ENCODE data around the gene HSPBP1.

HSPBP1 gene

DNA sequence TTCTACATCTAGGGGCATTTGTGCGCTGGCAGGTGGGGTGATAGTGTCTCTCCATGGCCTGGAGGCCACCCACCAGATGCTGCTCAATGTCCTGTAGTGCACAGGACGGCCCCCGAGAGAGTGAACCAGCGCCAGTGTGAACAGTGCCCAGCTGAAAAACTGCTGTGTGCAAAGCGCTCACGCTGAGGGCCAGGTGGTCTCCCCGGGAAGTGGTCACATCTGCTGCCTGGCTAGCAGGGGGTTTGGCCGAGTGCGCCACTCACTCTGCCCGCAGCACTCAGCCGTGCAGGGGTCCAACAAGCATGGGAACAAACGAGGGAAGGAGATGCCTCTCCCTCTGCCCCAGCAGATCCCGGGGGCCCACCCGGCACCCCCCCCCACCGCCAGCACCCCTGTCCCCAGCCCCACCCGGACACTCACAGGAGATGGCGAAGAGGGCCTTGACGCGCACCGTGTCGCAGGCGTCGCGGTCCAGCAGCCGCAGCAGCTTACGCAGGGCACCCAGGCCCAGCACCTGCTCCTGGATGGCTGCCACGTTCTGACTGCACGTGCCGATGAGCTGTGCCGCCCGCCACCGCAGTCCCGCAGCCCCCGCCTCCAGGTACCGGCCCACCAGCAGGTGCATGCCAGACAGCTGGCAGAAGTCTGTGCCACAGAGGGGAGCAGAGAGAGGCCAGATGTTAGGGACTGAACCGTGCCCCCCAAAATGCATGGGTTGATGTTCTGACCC is 5.8 kb downstream of the HSPBP1 start:
- no peak for DNase-seq

DNA sequence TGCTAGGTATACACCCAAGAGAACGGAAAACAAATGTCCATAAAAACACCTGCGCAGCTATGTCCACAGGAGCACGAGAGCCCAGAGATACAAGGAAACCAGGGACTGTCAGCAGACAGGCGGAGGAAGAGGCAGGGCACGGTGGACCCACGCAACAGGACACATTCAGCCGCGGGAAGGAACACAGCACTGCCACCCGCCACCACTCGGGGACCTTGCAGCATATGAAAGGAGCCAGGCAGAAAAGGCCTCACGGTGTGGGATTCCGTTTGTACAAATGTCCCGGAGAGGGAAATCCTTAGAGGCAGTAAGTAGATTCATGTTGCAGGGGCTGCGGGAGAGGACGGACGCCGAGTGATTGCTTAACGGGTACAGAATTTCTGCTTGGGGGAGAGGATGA is 7.8 kb downstream of the HSPBP1 start:
- no peak for DNase-seq

- no peak for DNase-seq
Observed at GRCh38 chr19:55270172-55270942, 9.6 kb downstream of the HSPBP1 start.

GRCh38 chr19:55269299-55269698 is 10.6 kb downstream of the HSPBP1 start:
- DNase-seq: no peak

DNA sequence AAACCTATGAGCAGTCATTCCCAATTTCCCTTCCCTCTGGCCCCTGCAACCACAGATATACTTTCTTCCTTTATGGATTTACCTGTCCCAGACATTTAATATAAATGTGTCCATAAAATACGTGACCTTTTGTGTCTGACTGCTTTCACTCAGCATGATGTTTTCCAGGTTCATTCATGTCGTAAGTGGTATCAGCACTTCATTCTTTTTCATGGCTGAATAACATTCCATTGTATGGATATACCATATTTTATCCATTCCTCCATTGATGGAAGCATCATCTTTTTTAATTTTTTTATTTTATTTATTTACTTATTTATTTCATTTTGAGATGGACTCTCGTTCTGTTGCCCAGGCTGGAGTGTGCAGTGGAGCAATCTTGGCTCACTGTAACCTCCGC is 13.1 kb downstream of the HSPBP1 start:
- DNase-seq: no peak

DNA sequence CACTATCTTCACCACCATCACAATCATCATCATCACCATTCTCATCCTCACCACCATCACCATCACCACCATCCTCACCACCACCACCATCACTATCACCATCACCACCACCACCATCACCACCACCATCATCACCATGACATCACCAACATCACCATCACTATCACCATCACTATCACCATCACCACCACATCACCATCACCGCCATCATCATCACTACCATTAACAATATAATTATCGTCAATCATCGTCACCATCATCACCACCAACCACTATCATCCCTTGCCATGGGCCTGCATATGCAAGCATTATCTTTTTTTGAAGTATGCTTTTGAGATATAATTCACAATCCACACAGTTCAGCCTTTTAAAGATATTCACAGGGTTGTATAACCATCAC is 13.5 kb downstream of the HSPBP1 start:
- DNase-seq: no peak

GRCh38 chr19:55265723-55266386 is 14.1 kb downstream of the HSPBP1 start:
- no peak for DNase-seq

DNA sequence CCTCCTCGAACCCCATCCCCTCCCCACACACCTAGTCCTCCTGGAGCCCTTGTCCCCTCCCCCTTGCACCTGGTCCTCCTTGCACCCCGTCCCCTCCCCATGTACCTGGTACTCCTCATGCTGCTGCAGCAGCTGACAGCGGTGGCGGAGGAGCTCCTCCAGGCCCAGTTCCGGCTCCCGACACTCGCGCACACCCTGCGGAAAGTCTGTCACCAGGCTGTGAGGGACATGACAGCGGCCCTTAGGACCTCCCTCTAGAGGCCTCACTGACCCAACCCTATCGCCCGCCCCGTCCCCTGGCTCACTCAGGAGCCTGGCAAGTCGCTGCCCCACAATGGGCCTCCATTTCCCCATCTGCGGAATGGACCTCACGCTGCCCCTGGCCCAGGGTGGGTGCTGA is 14.7 kb downstream of the HSPBP1 start:
- no peak for DNase-seq

- no peak for DNase-seq
Observed at GRCh38 chr19:55264531-55264930, 15.4 kb downstream of the HSPBP1 start.

DNA sequence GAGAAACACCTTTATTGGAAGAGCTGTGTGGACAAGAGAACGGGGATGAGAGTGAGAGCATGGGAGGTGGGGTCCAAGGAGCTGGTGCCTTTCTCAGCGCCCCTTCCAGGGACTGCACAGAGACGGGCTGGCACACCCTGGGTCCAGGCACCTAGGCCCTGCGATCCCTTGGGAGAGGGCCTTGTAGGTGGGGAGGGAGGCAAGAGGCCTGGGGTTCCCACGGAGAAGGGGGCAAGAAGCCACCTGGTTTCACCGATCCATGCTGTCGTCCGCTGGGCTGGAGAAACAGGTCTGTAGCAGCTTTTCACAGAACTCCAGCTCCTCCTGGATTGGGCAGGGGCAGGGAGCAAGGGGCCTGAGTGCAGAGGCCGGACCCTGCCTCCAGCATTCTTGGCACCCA is 17.6 kb downstream of the HSPBP1 start:
- no peak for DNase-seq

DNA sequence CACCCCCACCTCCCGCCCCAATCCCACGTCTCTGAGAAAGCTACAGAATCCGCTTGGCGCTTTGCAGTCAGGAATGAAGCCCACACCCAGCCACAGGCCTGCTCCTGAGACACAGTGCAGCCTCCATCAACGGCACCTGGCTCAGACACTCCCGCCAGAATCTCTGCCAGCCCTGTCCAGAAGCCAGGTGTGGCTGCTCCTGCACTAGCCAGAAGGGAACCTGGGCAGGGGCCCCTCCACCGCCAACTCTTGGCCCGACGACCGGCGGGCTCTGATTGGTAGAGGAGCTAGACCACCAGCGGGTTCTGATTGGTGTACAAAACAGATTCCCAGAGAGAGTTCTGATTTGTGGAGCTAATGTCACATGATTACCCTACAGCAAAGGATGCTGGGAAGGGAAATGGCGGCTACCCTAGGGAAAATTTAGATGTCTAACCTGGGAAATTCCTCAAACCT is 18.2 kb downstream of the HSPBP1 start:
- no peak for DNase-seq

DNA sequence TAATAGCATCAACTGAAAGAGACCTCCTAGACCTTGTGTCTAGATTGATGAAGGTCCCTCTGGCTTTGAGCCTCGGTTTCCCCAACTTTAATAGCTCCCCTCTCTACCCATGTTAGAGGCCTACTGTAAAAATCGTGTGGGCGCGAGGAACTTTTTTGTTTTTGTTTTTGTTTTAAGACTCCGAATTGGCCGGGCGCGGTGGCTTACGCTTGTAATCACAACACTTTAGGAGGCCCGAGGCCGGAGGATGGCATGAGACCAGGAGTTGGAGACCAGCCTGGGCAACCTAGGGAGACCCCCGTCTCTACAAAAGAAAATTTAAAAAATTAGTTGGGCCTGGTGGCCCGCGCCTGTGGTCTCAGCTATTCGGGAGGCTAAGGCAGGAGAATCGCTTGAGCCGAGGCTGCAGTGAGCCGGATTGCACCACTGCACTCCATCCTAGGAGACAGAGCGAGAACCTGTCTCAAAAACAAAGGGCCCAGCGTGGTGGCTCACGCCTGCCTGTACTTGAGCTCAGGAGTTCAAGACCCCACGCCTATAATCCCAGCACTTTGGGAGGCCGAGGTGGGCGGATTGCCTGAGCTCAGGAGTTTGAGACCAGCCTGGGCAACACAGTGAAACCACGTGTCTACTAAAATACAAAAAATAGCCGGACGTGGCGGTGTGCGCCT is 20.2 kb downstream of the HSPBP1 start:
- no peak for DNase-seq

GRCh38 chr19:55258828-55259539 is 20.9 kb downstream of the HSPBP1 start, which contains the start of gene PPP6R1:
Gene PPP6R1, minus strand, starts transcription at chr19:55259017. Its CDS starts 11,914 bp downstream, at chr19:55247103.
- DNase-seq: peak; percentile 100

DNA sequence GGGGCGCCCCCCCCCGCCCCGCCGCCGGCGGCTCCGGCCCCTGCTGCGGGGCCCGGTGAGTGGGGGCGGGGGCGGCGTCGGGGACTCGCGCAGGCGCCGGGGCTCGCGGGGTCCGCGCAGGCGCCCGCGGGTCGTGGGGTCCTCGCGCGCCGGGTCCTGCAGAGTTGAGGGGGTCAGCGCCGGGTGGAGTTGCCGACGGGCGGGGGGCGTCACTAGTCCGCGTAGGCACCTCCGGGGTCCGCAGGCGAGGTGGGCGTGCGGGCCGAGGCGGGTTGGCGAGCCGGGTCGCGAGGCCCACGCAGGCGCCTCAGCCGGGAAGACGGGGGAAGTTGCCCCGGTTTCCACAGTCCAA is 21.5 kb downstream of the HSPBP1 start:
- DNase-seq: peak; percentile 41

GRCh38 chr19:55257461-55258420 is 22.2 kb downstream of the HSPBP1 start:
- DNase-seq: no peak

DNA sequence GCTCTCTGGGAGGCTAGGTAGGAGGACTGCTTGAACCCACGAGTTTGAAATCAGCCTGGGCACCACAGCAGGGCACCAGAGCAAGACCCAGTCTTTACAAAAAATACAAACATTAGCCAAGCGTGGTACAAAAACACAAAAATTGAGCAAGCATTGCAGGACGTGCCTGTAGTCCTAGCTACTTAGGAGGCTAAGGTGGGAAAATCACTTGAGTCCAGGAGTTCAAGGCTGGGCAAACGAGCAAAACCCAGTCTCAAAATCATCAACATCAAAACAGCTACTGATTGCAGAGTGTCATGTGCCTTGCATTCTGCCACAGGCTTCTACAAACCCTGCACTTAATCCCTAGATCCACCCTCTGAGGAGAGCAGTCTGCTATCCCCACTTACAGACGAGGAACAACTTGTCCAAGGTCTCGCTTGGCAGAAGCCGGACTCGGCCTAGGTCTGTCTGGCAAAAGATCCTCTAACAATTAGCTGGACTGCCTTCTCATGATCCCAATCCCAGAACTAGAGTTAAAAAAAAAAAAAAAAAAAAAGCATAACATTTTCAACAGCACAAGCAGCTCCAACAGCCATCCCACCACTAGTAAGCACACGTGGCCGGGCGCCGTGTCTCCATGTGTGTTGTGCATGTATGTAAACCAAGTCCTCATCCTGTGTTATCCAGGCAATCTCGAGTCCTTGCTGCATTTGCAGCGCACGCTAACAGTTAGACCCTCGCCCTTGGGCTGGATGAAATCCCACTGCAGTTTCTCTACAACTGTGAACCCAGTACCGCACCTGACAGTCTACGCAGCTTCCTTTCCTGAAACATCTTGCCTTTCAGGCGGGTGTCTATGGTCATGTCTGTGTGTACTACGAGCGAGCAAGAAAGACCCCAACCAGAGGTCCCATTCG is 23.1 kb downstream of the HSPBP1 start:
- no peak for DNase-seq

DNA sequence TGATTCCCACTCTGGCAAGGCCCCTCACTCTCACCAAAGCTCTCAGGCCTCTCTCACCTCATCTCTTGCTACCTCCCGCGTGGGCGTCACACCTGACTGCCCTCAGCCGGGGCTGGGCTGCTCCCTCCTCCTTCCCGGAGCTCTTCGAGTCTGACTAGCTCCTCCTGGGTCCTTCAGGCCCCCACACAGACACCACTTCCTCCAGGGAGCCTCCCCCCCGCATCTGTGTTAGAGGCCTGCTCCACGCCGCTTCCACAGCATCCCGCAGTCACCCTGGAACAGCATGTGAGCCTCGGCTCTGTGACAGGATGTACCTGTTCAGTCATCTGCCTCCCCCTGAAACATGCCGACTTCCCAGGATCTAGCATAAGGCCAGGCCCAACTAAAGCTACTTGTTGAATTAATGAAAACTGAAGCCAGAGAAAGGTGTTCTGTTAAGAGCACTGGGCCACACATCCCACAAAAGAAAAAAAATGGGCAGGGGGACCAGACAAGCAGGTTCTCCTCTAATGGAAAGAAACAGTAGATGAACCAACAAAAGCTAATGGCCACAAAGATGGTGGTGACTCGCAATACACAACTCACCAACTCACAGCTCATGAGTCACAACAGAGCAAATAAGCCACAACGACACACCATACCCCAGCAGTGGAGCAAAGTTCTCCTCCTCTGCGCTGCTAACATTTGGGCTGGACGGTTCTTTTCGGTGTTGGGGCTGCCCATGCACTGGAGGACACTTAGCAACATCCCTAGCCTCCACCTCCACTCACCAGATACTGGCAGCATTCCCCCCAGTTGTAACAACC is 24.1 kb downstream of the HSPBP1 start:
- no peak for DNase-seq

DNA sequence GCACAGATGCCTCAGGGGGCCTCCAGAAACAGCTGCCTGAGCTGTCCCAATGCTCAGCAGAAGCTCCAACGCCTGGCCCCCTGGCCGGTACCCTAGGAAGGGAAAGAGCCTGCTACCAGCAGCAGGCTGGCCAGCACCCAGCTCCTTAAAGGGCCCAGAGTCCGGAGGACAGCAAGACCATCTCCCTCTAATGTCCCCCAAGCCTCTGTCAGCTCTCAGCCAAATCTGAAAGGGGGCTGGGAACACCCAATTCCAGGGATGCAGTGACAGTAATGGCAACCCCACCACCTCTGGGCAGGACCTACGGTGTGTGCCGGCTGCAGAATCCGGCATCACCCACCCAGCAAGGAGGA is 25.3 kb downstream of the HSPBP1 start:
- DNase-seq: no peak

DNA sequence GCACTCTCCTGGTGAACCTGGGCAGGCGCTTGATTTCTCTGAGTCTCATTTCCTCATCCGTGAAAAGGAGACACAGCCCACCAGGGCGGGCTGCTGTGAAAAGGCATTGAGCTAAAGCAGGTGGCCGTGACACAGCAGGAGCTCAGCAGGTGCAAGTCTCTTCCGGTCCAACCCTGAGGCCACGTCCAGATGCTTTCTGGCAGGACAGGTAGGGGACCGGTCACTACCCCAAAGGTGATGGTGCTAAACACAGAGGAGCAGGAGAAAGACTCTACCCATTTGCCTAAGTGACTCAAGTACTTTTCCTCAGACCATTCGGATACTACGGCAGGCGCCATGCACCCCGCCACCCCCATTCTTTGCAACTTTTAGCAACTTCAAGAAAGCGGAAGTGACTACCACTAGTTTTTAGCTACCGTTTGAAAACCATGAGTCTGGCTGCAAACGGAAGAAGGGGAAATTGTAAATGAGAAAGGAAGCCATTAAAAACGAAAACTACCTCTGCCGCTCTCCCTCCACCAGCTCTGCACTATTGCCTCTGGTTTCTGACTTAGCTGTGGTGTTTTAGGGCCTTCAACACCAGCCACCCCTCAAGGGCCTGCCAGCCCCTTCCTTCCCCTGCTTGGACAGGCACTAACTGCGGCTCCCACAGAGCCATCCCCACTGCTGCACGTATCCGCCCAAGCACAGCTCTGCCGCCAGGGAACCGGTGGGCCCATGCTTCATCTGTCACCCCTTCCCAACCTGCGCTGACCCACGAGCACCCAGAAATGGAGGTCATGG is 25.9 kb downstream of the HSPBP1 start:
- no peak for DNase-seq

Data from right hindlimb (tissue), 1 donor.